SK-N-SH (cell line): Measurements from ENCODE around the gene PTS. TPM values are rescaled to one million over a fixed set of nuclear protein-coding genes. Genes with fewer than 3 reads are reported as not detected.

Experiments used
- CTCF ChIA-PET: fragments of 300-600, 350-600 bp; formaldehyde crosslinking; extraction: SDS; loops from one replicate; lab custom pipeline; 2021; lab: Yijun Ruan, JAX
- POLR2A ChIA-PET: fragments of 350-600 bp; sonication (Branson Sonifier 250); formaldehyde crosslinking; extraction: SDS; loops from one replicate; lab custom pipeline; 2020; ENCODE audit warnings: antibody characterized with exemption, inconsistent platforms; lab: Yijun Ruan, JAX
- DNase-seq: peaks from one replicate; pipeline ENCODE4 v3.0.0; 2012
- H2AFZ ChIP-seq: fragments of 200-600 bp; sonication (generic); 2 replicates; pipeline ENCODE4 v1.8.1; 2016; ENCODE audit warnings: antibody characterized with exemption, mild to moderate bottlenecking, low read depth
- H3F3A ChIP-seq: fragments of 200-600 bp; sonication (generic); replicated peaks from 2 replicates; pipeline ENCODE3; 2016; ENCODE audit warnings: antibody characterized with exemption, mild to moderate bottlenecking; ENCODE audit not compliant: insufficient read depth
- H3K27ac ChIP-seq, 2 experiments: fragments of 200-500 bp in 1 of 2; fragments of 200-600 bp in 1 of 2; sonication (Bioruptor generic) in 1 of 2; sonication (generic), shearing (Covaris generic) in 1 of 2; 2 replicates each; pipeline versions ENCODE4 v1.5.1 to v1.6.1; 2014 to 2016; ENCODE audit warnings: low read depth in 2 of 2, inconsistent platforms in 1 of 2, low read length in 1 of 2, mild to moderate bottlenecking in 1 of 2, mixed read lengths in 1 of 2
- H3K27me3 ChIP-seq: fragments of 200-600 bp; sonication (generic), shearing (Covaris generic); 2 replicates; pipeline ENCODE4 v1.6.1; 2016; ENCODE audit warnings: mixed run types; ENCODE audit not compliant: insufficient read depth
- H3K36me3 ChIP-seq, 2 experiments: fragments of 200-500 bp in 1 of 2; fragments of 200-600 bp in 1 of 2; sonication (Bioruptor generic) in 1 of 2; sonication (generic) in 1 of 2; replicated peaks in 1 of 2; 2 replicates each; pipeline versions ENCODE3 to v1.5.1; 2014 to 2016; ENCODE audit warnings: low read length in 1 of 2, mild to moderate bottlenecking in 1 of 2; ENCODE audit not compliant: insufficient read depth in 2 of 2, control insufficient read depth in 1 of 2
- H3K4me1 ChIP-seq, 2 experiments: fragments of 200-500 bp in 1 of 2; fragments of 200-600 bp in 1 of 2; sonication (Bioruptor generic) in 1 of 2; sonication (generic), shearing (Covaris generic) in 1 of 2; 2 replicates each; pipeline versions ENCODE4 v1.5.1 to v1.6.1; 2014 to 2016; ENCODE audit warnings: low read depth in 1 of 2, low read length in 1 of 2, mixed run types in 1 of 2; ENCODE audit not compliant: insufficient read depth in 2 of 2, control insufficient read depth in 1 of 2
- H3K4me2 ChIP-seq: fragments of 200-600 bp; sonication (generic), shearing (Covaris generic); 2 replicates; pipeline ENCODE4 v1.6.1; 2017; ENCODE audit warnings: mixed run types
- H3K4me3 ChIP-seq, 2 experiments: fragments of 200-500 bp in 1 of 2; fragments of 200-600 bp in 1 of 2; sonication (Bioruptor generic) in 1 of 2; sonication (generic), shearing (Covaris generic) in 1 of 2; 2 replicates each; pipeline versions ENCODE4 v1.5.1 to v1.8.1; 2014 to 2016; ENCODE audit warnings: low read depth in 2 of 2, inconsistent platforms in 1 of 2, low read length in 1 of 2, mild to moderate bottlenecking in 1 of 2, mixed read lengths in 1 of 2, moderate library complexity in 1 of 2
- H3K79me2 ChIP-seq: fragments of 200-600 bp; sonication (generic); 2 replicates; pipeline ENCODE4 v1.8.1; 2017; ENCODE audit warnings: mild to moderate bottlenecking; ENCODE audit not compliant: insufficient read depth
- H3K9ac ChIP-seq: fragments of 200-600 bp; sonication (generic); 2 replicates; pipeline ENCODE4 v1.6.1; 2017; ENCODE audit warnings: mixed run types
- H3K9me2 ChIP-seq: fragments of 200-600 bp; sonication (generic); 2 replicates; pipeline ENCODE4 v1.6.1; 2017; ENCODE audit warnings: mixed run types
- H3K9me3 ChIP-seq: fragments of 200-600 bp; sonication (generic); 2 replicates; pipeline ENCODE4 v1.6.1; 2017; ENCODE audit warnings: mixed run types, mild to moderate bottlenecking, moderate library complexity
- H4K20me1 ChIP-seq: fragments of 200-600 bp; sonication (generic); 2 replicates; pipeline ENCODE4 v1.6.1; 2017; ENCODE audit warnings: mild to moderate bottlenecking, mixed run types; ENCODE audit not compliant: insufficient read depth
- FOSL2 ChIP-seq: IDR thresholded peaks from 2 replicates; pipeline ENCODE4 v1.4.0; 2012; ENCODE audit warnings: low read depth, mild to moderate bottlenecking, moderate library complexity, borderline replicate concordance
- FOXM1 ChIP-seq: IDR thresholded peaks from 2 replicates; pipeline ENCODE4 v1.4.0; 2012; ENCODE audit warnings: low read depth, mild to moderate bottlenecking
- GABPA ChIP-seq: IDR thresholded peaks from 2 replicates; pipeline ENCODE4 v1.4.0; 2012; ENCODE audit warnings: low read depth, mild to moderate bottlenecking
- IRF3 ChIP-seq: fragments of 150-350 bp; IDR thresholded peaks from 2 replicates; pipeline ENCODE4 v1.6.1; 2016; ENCODE audit warnings: mild to moderate bottlenecking, low read depth, low read length
- JUND ChIP-seq: IDR thresholded peaks from 2 replicates; pipeline ENCODE4 v1.4.0; 2012
- MAX ChIP-seq: IDR thresholded peaks from 2 replicates; pipeline ENCODE4 v1.4.0; 2012; ENCODE audit warnings: low read depth
- MXI1 ChIP-seq: IDR thresholded peaks from 2 replicates; pipeline ENCODE4 v1.6.1; 2012; ENCODE audit warnings: mild to moderate bottlenecking, low read depth, low read length, improper control_type of control experiment
- NRF1 ChIP-seq: IDR thresholded peaks from 2 replicates; pipeline ENCODE4 v1.6.1; 2012; ENCODE audit warnings: low read depth, mild to moderate bottlenecking, low read length
- PBX3 ChIP-seq: IDR thresholded peaks from 2 replicates; pipeline ENCODE4; 2012
- POLR2AphosphoS5 ChIP-seq: IDR thresholded peaks from 2 replicates; pipeline ENCODE4 v1.6.1; 2012; ENCODE audit warnings: low read depth, low read length
- RCOR1 ChIP-seq: fragments of 150-350 bp; IDR thresholded peaks from 2 replicates; pipeline ENCODE4 v1.6.1; 2017; ENCODE audit warnings: antibody characterized with exemption, low read length
- RFX5 ChIP-seq: IDR thresholded peaks from 2 replicates; pipeline ENCODE4 v1.6.1; 2012; ENCODE audit warnings: mild to moderate bottlenecking, improper control_type of control experiment, low read length
- SIN3A ChIP-seq: IDR thresholded peaks from 2 replicates; pipeline ENCODE4 v1.6.1; 2012; ENCODE audit warnings: low read depth, mild to moderate bottlenecking, low read length, moderate library complexity, borderline replicate concordance
- SMC3 ChIP-seq: IDR thresholded peaks from 2 replicates; pipeline ENCODE4 v1.6.1; 2012; ENCODE audit warnings: low read depth, low read length, improper control_type of control experiment
- TCF12 ChIP-seq: IDR thresholded peaks from 2 replicates; pipeline ENCODE4 v1.4.0; 2012
- USF1 ChIP-seq: IDR thresholded peaks from 2 replicates; pipeline ENCODE4 v1.4.0; 2012; ENCODE audit warnings: low read depth, borderline replicate concordance
- YY1 ChIP-seq: IDR thresholded peaks from 2 replicates; pipeline ENCODE4 v1.4.0; 2012; ENCODE audit warnings: low read depth, mild to moderate bottlenecking
- ZBTB33 ChIP-seq: IDR thresholded peaks from 2 replicates; pipeline ENCODE4 v1.4.0; 2012; ENCODE audit warnings: low read depth, borderline replicate concordance
- WGBS: methylation state at CpG from one replicate; pipeline ENCODE4 v1.1.6; 2017; ENCODE audit warnings: low lambda C conversion rate; 5-methylcytosine and 5-hydroxymethylcytosine counted together
- polyA plus RNA-seq, 3 experiments: library from polyadenylated mRNA; depleted of rRNA; stranded (reverse); fragments of >200 nt; gene quantifications; 2 replicates each; pipeline ENCODE4 v1.2.3, GENCODE V29; 2012

The PTS gene
- polyA plus RNA-seq, 1 of the 3 experiments (the other 2 are of a cell fraction) = 54.0 TPM

- H2AFZ ChIP-seq = no peak overlapping the region
- H4K20me1 ChIP-seq = no peaks in the 10 kb centered on the region
- DNase-seq = no peak
- H3K79me2 ChIP-seq = no peaks in the 10 kb centered on the region
- no peaks in the 10 kb centered on the region for H3K9me3 ChIP-seq
- H3K9ac ChIP-seq = no peak overlapping the region
- no peak overlapping the region for H3K27ac ChIP-seq
- H3K4me2 ChIP-seq = no peak overlapping the region
- H3F3A ChIP-seq = no peaks in the 10 kb centered on the region
- CTCF ChIA-PET = interaction anchor here (0.5 to 17.1 kb wide), 2 partner anchors 59 to 328 kb away, joined by 3 to 620 read pairs; partner anchors contain the start of gene PLET1
- H3K4me3 ChIP-seq = no peak overlapping the region
- peaks cover 0 to 4% of the 10 kb centered on the region in 2 experiments; a peak in 2 of 4 replicates for H3K4me1 ChIP-seq
- POLR2A ChIA-PET = no interaction called here
- H3K27me3 ChIP-seq = no peaks in the 10 kb centered on the region
- WGBS = 91% methylated on average over 6 of the region's 6 CpGs
- no peaks in the 10 kb centered on the region for H3K9me2 ChIP-seq
- no peaks in the 10 kb centered on the region for H3K36me3 ChIP-seq
- TF ChIP-seq SMC3 = no peak
- no peak for TF ChIP-seq PBX3
- no peak for TF ChIP-seq POLR2AphosphoS5
- no peak for TF ChIP-seq MAX
- TF ChIP-seq USF1 = no peak
- TF ChIP-seq GABPA = no peak
- no peak for TF ChIP-seq RFX5
- TF ChIP-seq SIN3A = no peak
- no peak for TF ChIP-seq IRF3
- TF ChIP-seq RCOR1 = no peak
- no peak for TF ChIP-seq YY1
- TF ChIP-seq MXI1 = no peak
- no peak for TF ChIP-seq TCF12
These were observed 10.6 kb upstream of the PTS start for GRCh38 chr11:112215621-112216020.

GRCh38 chr11:112216561-112217105 is 9.6 kb upstream of the PTS start:
- DNase-seq = no peak
- no peak for TF ChIP-seq FOXM1
- no peak for TF ChIP-seq USF1
- no peak for TF ChIP-seq NRF1
- no peak for TF ChIP-seq MAX
- TF ChIP-seq ZBTB33 = no peak
- no peak for TF ChIP-seq YY1
- TF ChIP-seq FOSL2 = no peak
- no peak for TF ChIP-seq JUND

More at GRCh38 chr11:112216561-112217105, 9.6 kb upstream of the PTS start:
- H3K36me3 ChIP-seq = no peaks in the 10 kb centered on the region
- no peaks in the 10 kb centered on the region for H3K79me2 ChIP-seq
- H3K9me3 ChIP-seq = no peaks in the 10 kb centered on the region
- no peaks in the 10 kb centered on the region for H4K20me1 ChIP-seq
- no peak overlapping the region for H3K4me2 ChIP-seq
- ChIA-PET CTCF (interaction anchor here (1.5 to 17.1 kb wide), 2 partner anchors 58 to 103 kb away, joined by 4 to 620 read pairs; partner anchors contain the start of gene PLET1), POLR2A (no interaction called here)
- no peaks in the 10 kb centered on the region for H3K9me2 ChIP-seq
- no peaks in the 10 kb centered on the region for H3F3A ChIP-seq
- H3K27me3 ChIP-seq = no peaks in the 10 kb centered on the region
- no peak overlapping the region for H2AFZ ChIP-seq
- no peak overlapping the region for H3K4me3 ChIP-seq
- H3K9ac ChIP-seq = no peak overlapping the region
- 100% methylated on average over 1 of the region's 1 CpG for WGBS
- H3K27ac ChIP-seq = no peak overlapping the region
- peaks cover 3 to 4% of the 10 kb centered on the region in 2 experiments for H3K4me1 ChIP-seq
